NCI-H345 (cell line): ENCODE data around the gene MXD1.

Experiments used
- DNase-seq: peaks from one replicate; lab custom pipeline; 2025; lab: John Stamatoyannopoulos, UW

Gene MXD1

GRCh38 chr2:69977906-69978482 is 63.1 kb downstream of the MXD1 start:
- DNase-seq, result no peak

- DNase-seq, result no peak
These were observed 65.2 kb downstream of the MXD1 start for GRCh38 chr2:69979902-69980807.

DNA sequence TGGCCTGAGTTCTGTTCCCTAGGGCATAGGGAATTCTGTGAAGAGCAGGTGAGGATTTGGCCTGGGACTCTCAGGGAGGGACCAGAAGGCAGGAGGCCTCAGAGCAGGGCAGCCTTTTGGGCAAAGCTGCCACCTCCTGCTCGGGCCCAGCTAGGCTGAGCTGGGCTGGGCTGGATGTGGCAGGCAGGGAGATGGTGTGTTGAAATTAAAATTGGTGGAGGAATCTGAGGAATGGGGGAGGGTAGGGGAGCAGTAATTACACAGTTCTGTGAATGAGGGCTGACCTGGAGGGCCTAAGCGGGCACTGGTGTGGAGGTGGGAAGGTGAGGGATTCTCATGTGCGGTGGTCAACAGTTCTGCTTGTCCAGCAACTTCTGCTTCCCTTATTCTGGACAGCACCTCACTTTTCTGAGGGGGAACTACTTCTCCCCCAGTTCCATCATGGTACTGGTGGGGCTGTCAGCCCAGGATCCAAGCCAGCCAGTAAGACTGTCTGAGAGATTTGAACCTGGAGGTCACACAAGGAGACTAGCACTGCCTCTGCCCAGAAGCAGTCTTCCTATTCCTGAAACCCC is 68.6 kb downstream of the MXD1 start:
- no peak for DNase-seq

DNA sequence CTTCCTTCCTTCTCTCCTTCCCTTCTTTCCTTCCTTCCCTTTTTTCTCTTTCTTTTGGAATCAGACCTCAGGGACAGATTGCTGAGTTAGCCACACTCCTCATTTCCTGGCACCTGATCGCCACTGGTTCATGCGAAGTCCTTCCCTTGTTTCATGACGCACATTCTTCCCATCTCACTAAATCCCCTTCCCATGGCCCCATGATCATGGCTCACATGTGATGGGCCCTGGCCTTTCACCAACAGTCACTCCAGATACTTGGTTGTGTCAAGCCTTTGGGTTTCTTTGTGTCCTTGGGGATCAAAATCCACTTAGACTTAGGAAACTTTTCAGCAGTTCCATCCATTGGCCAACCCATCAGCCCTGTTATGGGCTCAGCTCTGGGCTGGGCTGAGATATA is 70.3 kb downstream of the MXD1 start:
- no peak for DNase-seq

GRCh38 chr2:69985688-69986087 is 70.8 kb downstream of the MXD1 start:
- DNase-seq, result no peak

- no peak for DNase-seq
These were observed 71.8 kb downstream of the MXD1 start for GRCh38 chr2:69986691-69987090.

DNA sequence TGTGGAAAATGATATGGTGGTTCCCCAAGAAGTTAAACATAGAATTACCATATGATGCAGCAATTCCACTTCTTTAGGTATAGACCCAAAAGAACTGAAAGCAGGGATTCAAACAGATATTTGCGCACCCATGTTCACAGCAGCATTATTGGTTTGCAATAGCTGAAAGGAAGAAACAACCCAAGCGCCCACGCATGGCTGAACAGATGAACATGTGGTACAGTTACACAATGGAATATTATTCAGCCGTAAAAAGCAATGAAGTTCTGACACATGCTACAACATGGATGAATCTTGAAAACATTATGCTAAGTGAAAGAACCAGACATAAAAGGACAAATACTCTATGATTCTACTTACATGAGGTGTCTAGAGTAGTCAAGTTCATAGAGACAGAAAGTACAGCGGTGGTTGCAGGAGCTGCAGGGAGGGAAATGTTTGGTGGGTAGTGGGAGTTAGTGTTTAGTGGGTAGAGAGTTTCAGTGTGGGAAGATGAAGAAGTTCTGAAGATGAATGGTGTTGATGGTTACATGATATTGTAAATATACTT is 73.3 kb downstream of the MXD1 start:
- no peak for DNase-seq

DNA sequence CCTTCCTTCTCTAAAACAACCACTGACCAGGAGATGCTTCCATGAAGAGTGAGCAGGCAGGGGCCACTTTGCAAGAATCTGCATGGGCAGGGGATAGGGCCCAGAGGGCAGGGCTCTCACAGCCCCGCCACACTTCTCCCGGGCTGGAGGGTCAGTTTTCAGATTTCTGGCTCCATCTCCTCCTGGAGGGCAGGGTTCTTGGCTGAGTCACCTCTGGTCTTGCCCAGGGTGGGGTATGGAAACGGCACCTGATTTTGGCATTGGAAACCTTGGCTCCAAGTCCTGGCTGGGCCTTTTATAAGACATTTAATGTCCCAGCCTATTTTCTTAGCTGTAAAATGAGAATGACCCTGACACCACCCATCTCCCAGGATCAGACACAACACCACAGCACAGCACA is 74.1 kb downstream of the MXD1 start:
- DNase-seq, result no peak

DNA sequence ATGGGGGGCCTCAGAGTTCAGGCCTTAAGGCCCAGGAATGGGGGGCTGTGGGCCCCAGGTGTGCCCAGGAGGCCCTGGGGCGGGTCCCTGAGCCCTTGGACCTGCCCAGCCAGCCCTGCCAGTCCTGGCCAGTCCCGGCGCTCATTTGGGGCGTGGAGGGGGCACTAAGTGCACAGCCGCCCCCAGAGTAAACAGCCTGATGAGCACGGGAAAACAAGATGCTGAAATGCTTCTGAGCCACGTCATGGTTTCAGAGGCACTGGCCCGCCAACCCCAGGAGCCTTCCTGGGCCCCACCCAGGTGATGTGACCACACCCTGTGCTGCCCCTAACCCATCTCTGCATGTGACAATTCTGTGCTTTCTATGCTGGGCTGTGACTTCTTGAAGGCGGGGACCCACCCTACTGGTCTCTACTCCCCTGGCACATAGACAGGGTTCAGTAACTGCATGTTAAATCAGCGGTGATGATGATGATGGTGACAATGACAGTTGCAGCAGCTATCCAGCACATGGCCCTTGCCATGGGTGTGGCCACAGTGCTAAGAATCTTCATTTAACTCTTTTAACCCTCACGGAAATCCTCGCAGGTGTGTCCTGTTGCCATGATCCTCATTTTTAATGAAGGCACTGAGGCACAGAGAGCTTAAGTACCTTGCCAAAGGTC is 74.7 kb downstream of the MXD1 start:
- DNase-seq, result no peak
